GM06990 (cell line): ENCODE measurements around the gene DLG2.

ENCODE experiments used
- DNase-seq: peaks from one replicate; pipeline ENCODE4 v3.0.0-alpha.2; 2011; ENCODE audit not compliant: insufficient read length; ENCODE audit errors: extremely low read depth
- H3K27me3 ChIP-seq: replicated peaks from 2 replicates; pipeline ENCODE4 v1.6.0; 2011; ENCODE audit warnings: low read length; ENCODE audit not compliant: control insufficient read depth, insufficient read depth
- H3K36me3 ChIP-seq: 2 replicates; pipeline ENCODE4 v1.5.1; 2011; ENCODE audit warnings: low read length; ENCODE audit not compliant: control insufficient read depth, insufficient read depth
- H3K4me3 ChIP-seq: replicated peaks from 2 replicates; pipeline ENCODE4 v1.5.1; 2011; ENCODE audit warnings: low read depth, mild to moderate bottlenecking, control low read depth, low read length
- CTCF ChIP-seq: IDR thresholded peaks from 2 replicates; pipeline ENCODE4 v1.5.1; 2011; ENCODE audit warnings: low read length, control low read depth, mild to moderate bottlenecking, inconsistent platforms; ENCODE audit not compliant: insufficient read depth, poor library complexity, severe bottlenecking

DLG2 gene

GRCh38 chr11:83948200-83948599 lies 1678.9 kb downstream of the DLG2 start:
- Histone ChIP-seq H3K27me3 (no peaks in the 10 kb centered on the region), H3K4me3 (no peak overlapping the region), H3K36me3 (no peaks in the 10 kb centered on the region)
- no peak for TF ChIP-seq CTCF
- DNase-seq, result no peak

GRCh38 chr11:83945976-83946375 lies 1681.2 kb downstream of the DLG2 start:
- Histone ChIP-seq H3K27me3 (no peaks in the 10 kb centered on the region), H3K36me3 (no peaks in the 10 kb centered on the region), H3K4me3 (no peak overlapping the region)
- no peak for DNase-seq
- TF ChIP-seq CTCF, result no peak

- Histone ChIP-seq H3K27me3 (no peaks in the 10 kb centered on the region), H3K4me3 (no peak overlapping the region), H3K36me3 (no peaks in the 10 kb centered on the region)
- DNase-seq, result no peak
- TF ChIP-seq CTCF, result no peak
These were observed 1686.1 kb downstream of the DLG2 start for GRCh38 chr11:83941050-83941449.

GRCh38 chr11:83938148-83938547 lies 1689.0 kb downstream of the DLG2 start:
- Histone ChIP-seq H3K4me3 (no peak overlapping the region), H3K27me3 (no peaks in the 10 kb centered on the region), H3K36me3 (no peaks in the 10 kb centered on the region)
- peak; percentile 3 for DNase-seq
- no peak for TF ChIP-seq CTCF

- no peak for DNase-seq
- Histone ChIP-seq H3K27me3 (no peaks in the 10 kb centered on the region), H3K4me3 (no peak overlapping the region), H3K36me3 (no peaks in the 10 kb centered on the region)
- TF ChIP-seq CTCF, result no peak
These were observed 1694.1 kb downstream of the DLG2 start for GRCh38 chr11:83933008-83933407.

- TF ChIP-seq CTCF, result no peak
- Histone ChIP-seq H3K4me3 (no peak overlapping the region), H3K27me3 (no peaks in the 10 kb centered on the region), H3K36me3 (no peaks in the 10 kb centered on the region)
- no peak for DNase-seq
These were observed 1699.7 kb downstream of the DLG2 start for GRCh38 chr11:83927422-83927821.
